Globus pallidus (tissue), 1 donor: Measurements from ENCODE around the gene CCL4.
"Not testable (repeated sequence)": the region's sequence is repeated elsewhere in the genome, so short reads cannot be mapped to it uniquely, and the experiment has no call there.

Source experiments
- DNase-seq: peaks from one replicate; pipeline ENCODE4 v3.0.0-alpha.2; 2015; ENCODE audit warnings: low spot score

The CCL4 gene

DNA sequence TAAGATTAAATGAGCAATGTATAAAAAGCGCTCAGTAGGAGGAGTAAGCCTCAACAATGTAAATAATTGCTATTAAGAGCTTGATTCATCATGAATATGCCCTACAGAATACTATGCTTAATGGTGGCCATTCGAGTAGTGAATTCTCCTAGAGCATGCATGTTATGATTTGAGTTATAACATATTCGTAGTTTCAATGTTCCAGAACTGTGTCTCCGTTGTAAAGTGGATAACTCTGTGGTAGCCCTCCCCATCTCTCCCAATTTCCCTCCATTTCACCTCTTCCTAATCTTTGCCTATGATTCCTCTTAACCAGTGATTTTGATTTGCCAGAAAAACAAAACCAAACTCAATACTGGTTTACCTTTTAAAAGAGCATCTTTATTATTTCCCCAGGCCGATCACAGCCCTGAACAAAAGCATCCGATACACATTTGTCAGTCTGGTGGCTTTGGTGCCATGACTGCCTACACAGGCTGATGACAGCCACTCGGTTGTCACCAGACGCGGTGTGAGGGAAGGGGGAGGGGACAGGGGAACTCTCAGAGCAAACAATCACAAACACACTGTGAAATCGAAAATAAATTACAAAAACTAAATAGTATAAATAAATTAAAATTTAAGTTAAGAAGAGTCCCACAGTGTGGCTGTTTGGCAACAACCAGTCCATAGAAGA is 15.6 kb upstream of the CCL4 start:
- not testable (repeated sequence) for DNase-seq

DNA sequence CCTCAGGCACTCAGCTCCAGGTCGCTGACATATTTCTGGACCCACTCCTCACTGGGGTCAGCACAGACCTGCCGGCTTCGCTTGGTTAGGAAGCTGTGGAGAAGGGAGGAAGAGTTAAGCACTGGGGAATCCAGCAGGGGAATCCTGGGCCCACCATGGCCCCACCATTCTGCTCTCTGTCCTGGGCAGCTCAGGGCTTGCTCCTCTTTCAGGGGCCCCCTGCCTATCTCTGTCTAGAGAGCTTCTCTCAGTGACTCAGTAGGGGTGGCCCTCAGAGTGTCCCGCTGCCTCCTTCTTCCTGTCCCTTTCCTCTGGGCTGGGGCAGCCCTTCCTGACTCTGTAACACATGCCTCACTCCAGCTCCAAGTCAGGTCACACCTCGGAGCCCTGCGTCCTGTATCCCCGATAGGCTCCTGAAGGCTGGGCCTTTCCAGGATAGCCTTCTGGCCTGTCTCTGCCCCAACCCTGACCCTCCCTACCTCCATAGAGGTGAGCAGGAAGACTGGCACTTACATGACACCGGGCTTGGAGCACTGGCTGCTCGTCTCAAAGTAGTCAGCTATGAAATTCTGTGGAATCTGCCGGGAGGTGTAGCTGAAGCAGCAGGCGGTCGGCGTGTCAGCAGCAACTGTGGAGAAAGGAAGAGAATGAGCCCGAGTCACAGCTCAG is 14.8 kb upstream of the CCL4 start:
- no peak for DNase-seq

DNA sequence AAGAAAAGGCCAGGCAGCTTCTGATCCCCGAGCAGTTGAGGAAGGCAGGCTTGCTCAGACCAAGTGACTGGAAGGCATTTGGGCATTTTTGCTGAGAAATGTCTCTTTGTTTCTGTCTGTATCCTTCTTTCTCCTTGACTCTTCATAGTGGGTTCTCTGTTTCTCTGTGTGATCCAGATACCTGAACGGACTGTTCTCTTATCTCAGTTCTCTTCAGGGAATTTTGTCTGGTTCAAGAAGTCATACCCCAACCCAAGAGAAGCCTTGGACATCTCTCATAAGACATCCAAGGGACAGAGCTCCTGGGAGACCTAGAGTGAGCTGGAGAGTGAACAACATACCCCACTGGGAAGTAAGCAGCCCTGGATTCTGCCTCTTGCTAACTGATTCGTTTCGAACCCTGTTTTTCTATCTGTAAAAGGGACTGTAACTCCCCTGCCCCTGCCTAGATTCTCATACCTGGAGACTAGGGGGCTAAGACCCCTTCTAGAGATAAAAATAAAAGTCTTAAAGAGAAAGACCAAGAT is 14.2 kb upstream of the CCL4 start:
- no peak for DNase-seq

DNA sequence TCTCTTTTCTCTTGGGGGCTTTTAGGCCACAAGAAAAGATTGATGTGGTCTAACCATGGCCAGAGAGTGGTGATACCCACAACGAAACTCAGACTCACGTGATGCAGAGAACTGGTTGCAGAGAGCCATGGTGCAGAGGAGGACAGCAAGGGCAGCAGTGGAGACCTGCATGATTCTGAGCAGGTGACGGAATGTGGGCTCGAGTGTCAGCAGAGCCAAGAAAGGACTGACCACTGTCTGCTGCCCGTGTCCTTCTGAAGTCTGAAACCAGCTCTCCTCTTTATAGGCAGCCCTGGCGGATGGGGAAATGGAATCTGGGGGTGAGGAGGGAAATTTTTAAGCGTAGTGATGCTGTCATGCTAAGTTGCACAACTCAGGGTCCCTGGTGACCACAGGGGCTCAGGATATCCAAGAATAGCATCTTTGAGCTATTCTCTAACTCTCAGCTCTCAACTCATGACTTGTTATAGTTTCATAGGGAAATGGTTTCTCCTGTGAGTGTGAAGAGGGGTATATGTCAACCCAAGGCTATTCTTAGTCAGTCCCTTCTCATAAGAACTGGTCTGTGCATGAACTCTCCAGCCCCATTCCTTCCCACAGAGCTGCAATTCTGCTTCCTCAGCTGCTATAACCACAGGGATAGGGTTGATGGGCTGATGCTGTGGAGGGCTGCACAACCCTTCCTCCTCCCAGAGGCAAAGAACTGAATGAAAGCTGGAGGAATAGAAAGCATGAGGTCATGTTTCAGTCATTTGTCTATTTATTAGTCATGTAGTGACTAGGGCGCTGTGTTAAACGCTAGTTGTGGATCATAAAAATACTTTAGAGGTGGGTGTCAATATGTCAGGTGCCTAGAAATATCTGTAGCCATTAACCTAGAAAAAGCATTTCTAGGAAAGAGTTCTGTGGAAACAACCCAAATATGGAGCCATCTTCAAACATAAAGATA is 13.5 kb upstream of the CCL4 start, which contains the start of gene CCL3:
TSS of gene CCL3 (minus strand) at position 256 of the 949 bp plus-strand sequence. CDS start at position 171, 85 bp downstream.
- DNase-seq, result peak; percentile 45

DNA sequence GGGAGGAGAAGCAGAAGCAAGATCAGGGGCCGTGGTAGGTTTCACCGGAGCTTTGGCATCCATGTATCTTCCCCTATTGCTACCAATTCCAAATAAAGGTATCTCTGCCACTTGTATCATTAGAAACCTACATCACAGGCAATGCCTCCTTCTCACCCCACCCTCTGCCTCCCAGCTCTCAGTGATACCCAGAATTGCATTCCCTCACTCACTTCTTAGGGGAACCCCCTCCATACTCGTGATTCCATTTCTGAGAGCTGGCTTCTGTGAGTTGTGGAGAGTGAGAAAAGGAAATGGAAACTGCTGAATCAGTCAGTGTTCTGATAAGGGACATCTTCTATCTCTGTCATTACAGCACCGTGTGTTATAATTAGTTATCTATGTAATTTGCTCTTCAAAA is 11.4 kb upstream of the CCL4 start:
- DNase-seq, result no peak

DNA sequence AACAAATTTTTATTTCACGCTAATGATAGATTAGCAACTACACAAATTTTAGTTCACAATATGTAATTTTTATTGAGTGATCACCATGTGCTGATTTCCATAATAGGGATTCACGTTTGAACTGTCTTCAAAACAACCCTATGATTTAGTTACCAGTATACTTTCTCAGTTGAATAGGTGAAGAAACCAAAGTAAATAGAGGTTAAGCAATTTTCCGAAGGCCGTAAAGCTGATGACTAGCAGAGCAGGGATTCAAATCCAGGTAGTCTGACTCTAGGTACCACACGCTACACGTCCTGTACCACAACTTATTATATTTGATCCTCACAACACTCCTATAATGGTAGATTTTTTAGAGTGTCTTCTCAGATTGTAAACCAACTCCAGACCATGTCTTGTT is 10.9 kb upstream of the CCL4 start:
- not testable (repeated sequence) for DNase-seq

DNA sequence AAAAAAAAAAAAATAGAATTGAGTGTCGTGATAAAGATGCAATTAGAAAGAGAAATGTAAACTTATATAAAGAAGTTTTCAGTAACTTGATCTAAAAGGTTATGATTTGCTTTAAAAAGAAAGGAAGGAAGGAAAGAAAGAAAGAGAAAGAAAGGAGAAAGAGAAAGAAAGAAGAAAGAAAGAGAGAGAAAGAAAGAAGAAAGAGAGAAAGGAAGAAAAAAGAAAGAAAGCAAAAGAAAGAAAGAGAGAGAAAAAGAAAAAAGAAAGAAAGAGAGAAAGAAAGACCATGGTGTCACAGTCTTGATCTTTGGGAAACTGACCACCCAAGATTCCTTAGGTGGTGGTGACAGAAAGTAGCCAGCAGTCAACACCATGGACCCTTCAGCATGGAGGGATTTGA is 9.4 kb upstream of the CCL4 start:
- DNase-seq, result no peak

DNA sequence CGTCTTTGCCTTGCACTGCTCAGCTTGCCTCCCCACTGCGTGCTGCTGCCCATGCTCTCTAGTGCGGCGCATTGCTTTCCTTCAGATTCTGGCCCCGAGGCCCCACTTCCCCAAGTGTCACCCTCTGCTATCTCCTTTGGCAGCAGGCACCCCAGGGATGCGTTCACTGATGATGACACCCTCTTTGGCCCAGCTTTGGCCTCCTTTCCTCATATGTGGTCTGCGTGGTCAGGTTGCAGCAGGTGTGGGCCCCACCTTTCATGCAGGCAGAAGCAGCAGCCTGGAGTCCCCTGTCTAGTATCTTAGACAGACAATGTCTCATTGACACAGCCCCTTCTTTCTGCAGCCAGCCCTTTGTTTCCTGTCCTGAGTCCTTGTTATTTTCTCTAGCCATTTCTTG is 8.9 kb upstream of the CCL4 start:
- no peak for DNase-seq

DNA sequence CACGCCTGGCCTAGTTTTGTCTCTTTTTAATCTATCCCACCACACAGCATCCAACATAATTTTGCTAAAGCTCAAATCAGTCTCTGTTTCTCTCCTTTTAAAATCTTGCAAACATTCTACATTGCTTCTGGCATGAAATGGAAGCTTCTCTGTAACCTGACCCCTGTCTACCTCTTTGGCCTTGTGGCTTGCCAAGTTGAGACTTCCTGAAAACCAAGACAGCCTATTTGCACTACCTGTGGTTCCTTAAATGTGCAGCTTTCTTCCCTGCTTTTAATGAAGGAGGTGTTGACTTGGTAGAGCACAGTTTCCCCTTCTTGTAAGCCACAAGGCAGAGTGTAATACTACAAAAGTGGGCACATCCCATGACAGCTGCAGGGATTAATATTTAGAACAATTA is 7.6 kb upstream of the CCL4 start:
- no peak for DNase-seq

DNA sequence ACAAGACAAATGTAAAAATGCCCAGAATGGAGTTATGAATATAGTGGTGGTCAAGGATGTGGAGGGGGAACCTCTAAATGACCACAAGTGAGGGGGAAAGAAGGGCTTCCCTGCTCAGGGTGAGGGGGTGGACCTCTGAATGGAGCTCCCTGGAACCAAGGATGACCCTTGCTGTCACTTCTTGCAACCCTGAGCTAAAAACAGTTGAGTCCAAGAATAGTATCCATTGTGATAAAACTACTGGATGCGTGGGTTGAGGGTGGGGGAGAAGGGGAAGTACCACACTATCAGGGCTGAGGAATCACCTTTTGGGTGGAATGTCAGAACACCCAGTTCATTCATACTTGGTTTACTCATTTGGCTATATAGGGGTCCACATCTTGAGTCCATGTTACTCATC is 4.6 kb upstream of the CCL4 start:
- not testable (repeated sequence) for DNase-seq

DNA sequence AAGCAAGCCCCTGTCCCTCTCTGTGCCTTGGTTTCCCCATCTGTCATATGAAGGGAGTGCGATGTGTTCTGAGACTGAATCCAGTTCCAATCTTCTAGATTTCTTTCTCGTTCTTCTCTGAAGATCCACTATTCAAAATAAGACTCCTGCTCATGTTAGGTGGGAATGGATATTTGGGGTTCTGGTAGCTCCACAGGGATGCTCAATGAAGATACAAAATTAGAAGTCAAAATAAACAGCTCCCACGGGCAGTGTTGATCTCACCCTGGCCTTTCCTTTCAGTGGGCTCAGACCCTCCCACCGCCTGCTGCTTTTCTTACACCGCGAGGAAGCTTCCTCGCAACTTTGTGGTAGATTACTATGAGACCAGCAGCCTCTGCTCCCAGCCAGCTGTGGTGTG is 619 bp downstream of the CCL4 start:
- DNase-seq, result not testable (repeated sequence)

DNA sequence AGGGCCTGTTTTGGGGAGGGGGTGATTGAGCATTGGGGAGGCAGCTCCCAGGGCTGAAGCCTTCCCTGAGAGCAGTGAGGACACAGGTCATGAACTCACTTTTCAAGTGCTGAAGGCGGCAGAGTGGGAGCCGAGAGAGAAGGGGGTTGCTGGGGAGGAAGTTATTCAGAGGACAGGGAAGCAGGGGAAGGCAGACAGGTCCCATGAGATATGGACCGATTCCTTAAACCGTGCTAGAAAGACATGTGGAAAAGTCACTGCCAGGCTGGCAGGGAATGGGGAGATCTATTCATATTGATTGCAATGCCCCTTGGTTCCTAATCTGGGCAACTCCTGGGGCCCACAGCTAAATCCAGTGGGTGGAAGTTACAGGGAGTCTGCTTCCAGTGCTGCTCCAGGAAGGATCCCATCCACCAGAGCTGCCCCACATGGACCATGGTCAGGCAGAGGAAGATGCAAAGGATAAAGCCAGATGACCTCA is 1.1 kb downstream of the CCL4 start:
- no peak for DNase-seq

DNA sequence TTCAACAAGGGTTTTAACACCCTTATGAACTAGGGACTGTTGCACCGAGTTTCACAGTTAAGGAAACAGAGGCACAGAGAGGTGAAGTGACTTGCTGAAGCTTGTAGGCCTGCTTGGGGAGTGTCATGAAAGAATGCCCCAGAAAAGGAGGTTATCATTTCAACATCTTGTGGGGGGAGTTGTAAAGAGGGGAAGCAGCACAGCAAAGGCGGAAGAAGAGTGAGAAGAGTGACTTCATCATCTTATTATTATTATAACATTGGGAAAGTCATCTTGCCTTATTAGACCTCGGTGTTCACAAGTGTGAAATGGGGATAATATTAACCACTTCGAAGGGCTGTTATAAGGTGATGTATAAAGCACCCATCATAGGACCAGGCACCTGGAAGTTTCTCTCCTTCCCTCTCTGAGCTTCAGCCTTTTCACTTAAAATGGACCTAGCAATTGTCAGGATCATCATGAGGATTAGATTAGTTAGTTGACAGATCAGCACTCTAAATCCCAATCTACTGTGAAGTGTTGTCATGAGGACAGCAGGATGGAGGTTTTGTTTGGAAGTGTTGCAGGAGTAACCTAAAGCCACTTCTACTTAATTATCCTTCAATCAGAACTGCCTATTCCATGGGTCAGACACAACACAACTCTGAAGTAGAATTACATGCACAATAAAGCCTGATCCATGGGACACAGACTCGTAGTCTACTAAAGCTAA is 2.3 kb downstream of the CCL4 start:
- no peak for DNase-seq

DNA sequence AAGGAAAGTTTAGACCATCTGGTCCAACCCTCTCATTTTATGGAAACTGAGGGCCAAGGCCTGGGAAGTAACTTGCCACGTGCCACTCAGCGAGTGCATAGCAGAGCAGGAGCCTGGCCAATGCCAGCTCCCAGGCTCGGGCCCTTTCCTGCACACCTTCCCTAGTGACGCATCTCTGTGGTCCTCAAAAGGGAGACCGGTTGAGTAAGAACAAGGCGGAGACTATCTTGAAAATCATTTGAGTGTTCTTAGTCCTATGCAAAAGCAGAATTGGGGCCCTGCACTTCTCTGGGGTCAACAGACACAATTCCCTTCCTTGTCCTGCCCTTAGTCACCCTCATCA is 2.8 kb downstream of the CCL4 start:
- no peak for DNase-seq

DNA sequence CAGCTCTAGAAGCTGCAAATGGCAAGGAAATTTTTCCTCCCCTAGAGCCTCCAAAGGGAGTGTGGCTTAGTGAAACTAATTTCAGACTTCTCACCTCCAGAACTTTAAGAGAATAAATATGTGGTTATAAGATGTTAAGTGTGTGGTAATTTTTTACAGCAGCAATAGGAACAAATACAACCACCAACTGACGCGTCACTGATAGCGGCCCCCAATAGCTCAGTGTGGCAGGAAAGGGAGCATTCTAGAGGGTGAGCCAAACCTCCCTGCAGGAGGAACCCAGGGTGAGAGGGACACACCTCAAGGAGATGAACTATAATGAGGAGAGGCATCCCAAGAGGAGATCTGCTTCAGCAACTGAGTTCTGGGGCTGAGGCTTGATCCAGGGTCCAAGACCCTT is 4.0 kb downstream of the CCL4 start:
- no peak for DNase-seq

DNA sequence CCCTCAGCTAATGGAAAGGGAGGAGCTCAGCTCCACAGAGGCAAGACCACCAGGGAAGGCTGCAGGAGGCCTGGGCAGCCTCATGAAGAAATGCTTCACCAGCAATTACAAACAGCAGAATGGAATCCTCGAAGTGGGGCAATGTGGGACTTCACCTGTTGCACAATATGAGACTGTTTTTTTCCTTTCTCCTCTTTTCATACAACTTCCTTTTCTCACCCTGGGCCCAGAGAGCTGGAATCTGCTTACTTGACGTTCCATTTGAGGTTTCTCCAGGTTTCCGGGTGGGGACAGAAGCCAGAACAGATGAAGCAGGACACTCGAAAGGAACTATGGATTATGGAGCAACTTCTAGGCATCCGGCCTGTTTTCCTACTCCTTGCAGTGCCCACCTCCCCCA is 4.6 kb downstream of the CCL4 start:
- not testable (repeated sequence) for DNase-seq

DNA sequence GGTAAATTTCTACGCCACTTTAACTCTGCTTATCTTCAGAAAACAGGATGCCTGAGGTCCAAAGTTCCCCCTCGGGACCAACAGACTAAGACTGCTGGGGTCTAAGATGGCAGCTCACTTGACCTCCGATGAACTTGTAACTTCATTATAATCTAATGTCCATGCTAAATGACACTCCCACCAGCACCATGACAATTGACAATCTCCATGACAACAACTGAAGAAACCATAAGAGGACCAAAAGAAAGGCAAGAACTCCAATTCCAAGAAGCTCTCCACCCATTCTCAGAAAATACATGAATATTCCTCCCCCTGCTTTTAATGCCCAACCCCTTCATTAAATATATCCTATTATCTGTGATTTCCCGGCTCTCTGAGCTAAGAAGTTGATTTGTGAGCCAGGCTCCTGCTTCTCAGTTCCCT is 7.5 kb downstream of the CCL4 start:
- DNase-seq, result no peak

DNA sequence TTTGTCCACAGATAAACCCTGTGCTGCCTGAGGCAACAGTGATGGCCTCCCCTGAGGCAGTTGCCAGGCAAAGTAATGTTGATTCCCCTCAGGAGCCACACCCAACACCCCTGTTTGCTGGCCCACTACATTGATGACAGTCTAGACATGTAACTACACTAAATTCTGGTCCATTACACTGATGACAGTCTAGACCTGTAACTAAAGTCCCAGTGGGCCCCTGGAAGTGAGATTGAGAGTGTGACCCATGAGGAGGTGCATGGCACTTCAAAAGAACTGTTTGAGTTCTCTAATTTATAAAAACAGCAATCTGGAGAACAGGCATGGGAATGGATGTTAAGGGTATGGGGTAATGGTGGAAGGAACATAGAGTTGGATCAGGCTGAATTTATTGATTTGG is 8.9 kb downstream of the CCL4 start:
- DNase-seq, result no peak

DNA sequence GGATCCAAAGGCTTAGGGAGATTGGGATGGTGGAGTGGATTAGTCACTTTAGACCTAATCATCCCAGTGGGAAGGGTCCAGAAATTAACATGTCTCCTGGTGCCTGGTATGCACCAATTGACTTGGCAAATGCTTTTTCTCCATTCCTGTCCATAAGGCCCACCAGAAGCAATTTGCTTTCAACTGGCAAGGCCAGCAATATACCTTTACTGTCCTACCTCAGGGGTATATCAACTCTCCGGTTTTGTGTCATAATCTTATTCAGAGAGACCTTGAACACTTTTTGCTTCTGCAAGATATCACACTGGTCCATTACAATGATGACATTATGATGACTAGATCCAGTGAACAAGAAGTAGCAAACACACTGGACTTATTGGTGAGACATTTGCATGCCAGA is 9.5 kb downstream of the CCL4 start:
- DNase-seq, result not testable (repeated sequence)

DNA sequence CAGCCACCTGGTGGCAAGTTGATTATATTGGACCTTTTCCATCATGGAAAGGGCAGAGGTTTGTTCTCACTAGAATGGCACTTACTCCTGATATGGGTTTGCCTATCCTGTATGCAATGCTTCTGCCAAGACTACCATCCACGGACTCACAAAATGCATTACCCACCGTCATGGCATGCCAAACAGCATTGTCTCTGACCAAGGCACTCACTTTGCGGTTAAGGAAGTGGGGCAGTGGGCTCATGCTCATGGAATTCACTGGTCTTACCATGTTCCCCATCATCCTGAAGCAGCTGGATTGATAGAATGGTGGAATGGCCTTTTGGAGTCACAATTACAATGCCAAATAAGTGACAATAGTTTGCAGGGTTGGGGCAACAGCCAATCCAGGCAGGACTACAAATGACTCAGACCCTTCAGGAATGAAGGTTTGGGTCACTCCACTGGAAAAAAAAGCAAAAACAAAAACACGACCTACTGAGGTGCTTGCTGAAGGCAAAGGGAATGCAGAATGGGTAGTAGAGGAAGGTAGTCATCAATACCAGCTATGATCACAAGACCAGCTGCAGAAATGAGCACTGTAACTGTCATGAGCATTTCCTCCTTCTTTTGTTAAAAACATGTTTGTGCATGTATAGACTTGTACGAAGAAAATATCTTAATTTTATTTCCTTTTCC is 11.5 kb downstream of the CCL4 start:
- DNase-seq, result not testable (repeated sequence)

DNA sequence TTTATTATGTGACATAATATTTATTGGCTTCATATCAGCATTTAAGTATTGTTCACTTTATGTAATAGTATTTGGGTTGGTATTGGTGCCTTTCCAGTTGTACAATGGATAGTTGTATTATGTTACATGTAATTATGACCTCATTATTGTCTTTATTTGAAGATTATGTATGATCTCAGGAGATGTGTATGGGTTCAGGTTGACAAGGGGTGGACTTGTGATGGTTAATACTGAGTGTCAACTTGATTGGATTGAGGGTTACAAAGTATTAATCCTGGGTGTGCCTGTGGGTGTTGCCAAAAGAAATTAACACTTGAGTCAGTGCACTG is 12.0 kb downstream of the CCL4 start:
- not testable (repeated sequence) for DNase-seq
